K562 (cell line): ENCODE data around the gene SLC35E1. TPM values are rescaled to one million over a fixed set of nuclear protein-coding genes. Genes with fewer than 3 reads are reported as not detected.

Experiments used
- MCM3 ChIP-seq: fragments of 450-650 bp; IDR thresholded peaks from 2 replicates; pipeline ENCODE4 v1.6.1; 2016
- MTA3 ChIP-seq: fragments of 450-650 bp; formaldehyde crosslinking; IDR thresholded peaks from 2 replicates; pipeline ENCODE4 v1.6.1; 2017; ENCODE audit warnings: mild to moderate bottlenecking, borderline replicate concordance
- NKRF ChIP-seq: fragments of 450-650 bp; IDR thresholded peaks from 2 replicates; pipeline ENCODE4 v1.6.1; 2016; ENCODE audit warnings: borderline replicate concordance
- TCFL5 ChIP-seq: fragments of 250-450 bp; sonication (Bioruptor Pico); conservative IDR thresholded peaks from 2 replicates; pipeline ENCODE4 v1.6.1; 2021; ENCODE audit warnings: mild to moderate bottlenecking, moderate library complexity, matching md5 sums
- polyA plus RNA-seq, 8 experiments: library from polyadenylated mRNA; depleted of rRNA in 4 of 8; stranded (reverse) in 5 of 8; unstranded in 3 of 8; fragments of >200 nt; fragmentation: Nextera tagmentation in 2 of 8; fragmentation: Illumina TruSeq in 1 of 8; extraction: Ambion mirVana in 2 of 8; extraction: Trizol in 1 of 8; gene quantifications; 2 replicates each; pipeline versions ENCODE4 v1.2.1 to v1.2.3, GENCODE V29; 2011 to 2014; ENCODE audit warnings: inconsistent platforms in 1 of 8, missing spikeins in 1 of 8
- total RNA-seq, 7 experiments: library from RNA; depleted of rRNA in 6 of 7; stranded (reverse); fragments of >200 nt in 6 of 7; fragmentation: Illumina TruSeq in 2 of 7; extraction: Trizol in 2 of 7; gene quantifications; 2 replicates each; pipeline versions ENCODE4 v1.2.1 to v1.2.3, GENCODE V29; 2011 to 2021; ENCODE audit warnings: low replicate concordance in 1 of 7
- TF ChIP-seq, protein P1 (sequence below): fragments of 250-450 bp; sonication (Bioruptor Pico); IDR thresholded peaks from 2 replicates; pipeline ENCODE4 v1.4.0; 2020; ENCODE audit warnings: mild to moderate bottlenecking
- TF ChIP-seq, protein P2 (sequence below): sonication (generic); formaldehyde crosslinking; IDR thresholded peaks from 2 replicates; pipeline ENCODE4 v1.4.0; 2020; ENCODE audit warnings: mild to moderate bottlenecking, missing genetic modification reagents

The SLC35E1 gene
- total and polyA plus RNA-seq, 9 of the 15 experiments (the other 6 are each of a cell fraction or from before 2014, with no cell fraction given) = 15.0 to 40.1 (median 25.7) TPM

DNA sequence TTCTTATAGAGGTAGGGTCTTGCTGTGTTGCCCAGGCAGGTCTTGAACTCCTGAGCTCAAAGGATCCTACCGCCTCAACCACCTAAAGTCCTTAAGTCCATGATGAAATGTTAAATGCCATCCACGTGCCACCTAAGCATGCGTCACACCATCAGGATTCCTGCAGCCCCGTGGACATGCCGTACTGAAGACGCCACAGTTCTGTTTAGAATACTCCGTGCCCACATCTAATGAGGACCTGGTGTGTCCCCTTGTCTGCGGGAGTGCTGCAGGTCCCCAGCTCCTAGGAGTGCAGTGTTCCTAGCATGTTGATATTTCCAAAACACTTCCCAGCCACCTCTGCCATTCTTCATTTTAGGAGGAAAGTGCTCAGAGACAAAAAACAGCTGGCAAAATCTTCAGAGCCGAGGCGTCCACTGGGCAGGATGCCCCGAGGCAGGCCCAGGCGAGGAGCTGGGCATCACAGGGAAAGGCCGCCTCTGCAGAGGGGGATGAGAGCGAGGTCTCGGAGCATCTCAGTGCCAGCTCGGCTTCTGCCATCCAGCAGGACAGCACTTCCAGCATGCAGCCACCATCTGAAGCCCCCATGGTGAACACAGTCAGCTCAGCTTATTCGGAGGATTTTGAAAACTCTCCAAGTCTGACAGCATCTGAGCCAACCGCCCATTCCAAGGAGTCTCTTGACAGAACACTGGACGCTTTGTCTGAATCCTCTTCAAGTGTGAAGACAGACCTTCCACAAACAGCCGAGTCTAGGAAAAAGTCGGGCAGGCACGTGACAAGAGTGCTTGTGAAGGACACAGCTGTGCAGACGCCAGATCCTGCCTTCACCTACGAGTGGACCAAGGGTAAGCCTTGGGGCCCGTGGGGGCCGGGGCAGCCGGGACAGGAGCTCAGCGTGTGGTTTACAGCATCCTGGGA, 62.8 kb downstream of the SLC35E1 start (continued):
- TF ChIP-seq, protein P1, sequence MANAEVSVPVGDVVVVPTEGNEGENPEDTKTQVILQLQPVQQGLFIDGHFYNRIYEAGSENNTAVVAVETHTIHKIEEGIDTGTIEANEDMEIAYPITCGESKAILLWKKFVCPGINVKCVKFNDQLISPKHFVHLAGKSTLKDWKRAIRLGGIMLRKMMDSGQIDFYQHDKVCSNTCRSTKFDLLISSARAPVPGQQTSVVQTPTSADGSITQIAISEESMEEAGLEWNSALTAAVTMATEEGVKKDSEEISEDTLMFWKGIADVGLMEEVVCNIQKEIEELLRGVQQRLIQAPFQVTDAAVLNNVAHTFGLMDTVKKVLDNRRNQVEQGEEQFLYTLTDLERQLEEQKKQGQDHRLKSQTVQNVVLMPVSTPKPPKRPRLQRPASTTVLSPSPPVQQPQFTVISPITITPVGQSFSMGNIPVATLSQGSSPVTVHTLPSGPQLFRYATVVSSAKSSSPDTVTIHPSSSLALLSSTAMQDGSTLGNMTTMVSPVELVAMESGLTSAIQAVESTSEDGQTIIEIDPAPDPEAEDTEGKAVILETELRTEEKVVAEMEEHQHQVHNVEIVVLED (CRISPR knock-in tag) = no peak
- TF ChIP-seq MCM3 = no peak
- TF ChIP-seq TCFL5 (CRISPR knock-in tag) = no peak
- no peak for TF ChIP-seq NKRF
- TF ChIP-seq MTA3 = no peak
- TF ChIP-seq, protein P2, sequence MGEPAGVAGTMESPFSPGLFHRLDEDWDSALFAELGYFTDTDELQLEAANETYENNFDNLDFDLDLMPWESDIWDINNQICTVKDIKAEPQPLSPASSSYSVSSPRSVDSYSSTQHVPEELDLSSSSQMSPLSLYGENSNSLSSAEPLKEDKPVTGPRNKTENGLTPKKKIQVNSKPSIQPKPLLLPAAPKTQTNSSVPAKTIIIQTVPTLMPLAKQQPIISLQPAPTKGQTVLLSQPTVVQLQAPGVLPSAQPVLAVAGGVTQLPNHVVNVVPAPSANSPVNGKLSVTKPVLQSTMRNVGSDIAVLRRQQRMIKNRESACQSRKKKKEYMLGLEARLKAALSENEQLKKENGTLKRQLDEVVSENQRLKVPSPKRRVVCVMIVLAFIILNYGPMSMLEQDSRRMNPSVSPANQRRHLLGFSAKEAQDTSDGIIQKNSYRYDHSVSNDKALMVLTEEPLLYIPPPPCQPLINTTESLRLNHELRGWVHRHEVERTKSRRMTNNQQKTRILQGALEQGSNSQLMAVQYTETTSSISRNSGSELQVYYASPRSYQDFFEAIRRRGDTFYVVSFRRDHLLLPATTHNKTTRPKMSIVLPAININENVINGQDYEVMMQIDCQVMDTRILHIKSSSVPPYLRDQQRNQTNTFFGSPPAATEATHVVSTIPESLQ = no peak
